ENCODE measurements around the gene ACBD6. TPM values are rescaled to one million over a fixed set of nuclear protein-coding genes. Genes with fewer than 3 reads are reported as not detected.

Gene ACBD6
- total RNA-seq, 6 experiments from 2014 or later = 21.1 to 29.5 (median 27.0) TPM

DNA sequence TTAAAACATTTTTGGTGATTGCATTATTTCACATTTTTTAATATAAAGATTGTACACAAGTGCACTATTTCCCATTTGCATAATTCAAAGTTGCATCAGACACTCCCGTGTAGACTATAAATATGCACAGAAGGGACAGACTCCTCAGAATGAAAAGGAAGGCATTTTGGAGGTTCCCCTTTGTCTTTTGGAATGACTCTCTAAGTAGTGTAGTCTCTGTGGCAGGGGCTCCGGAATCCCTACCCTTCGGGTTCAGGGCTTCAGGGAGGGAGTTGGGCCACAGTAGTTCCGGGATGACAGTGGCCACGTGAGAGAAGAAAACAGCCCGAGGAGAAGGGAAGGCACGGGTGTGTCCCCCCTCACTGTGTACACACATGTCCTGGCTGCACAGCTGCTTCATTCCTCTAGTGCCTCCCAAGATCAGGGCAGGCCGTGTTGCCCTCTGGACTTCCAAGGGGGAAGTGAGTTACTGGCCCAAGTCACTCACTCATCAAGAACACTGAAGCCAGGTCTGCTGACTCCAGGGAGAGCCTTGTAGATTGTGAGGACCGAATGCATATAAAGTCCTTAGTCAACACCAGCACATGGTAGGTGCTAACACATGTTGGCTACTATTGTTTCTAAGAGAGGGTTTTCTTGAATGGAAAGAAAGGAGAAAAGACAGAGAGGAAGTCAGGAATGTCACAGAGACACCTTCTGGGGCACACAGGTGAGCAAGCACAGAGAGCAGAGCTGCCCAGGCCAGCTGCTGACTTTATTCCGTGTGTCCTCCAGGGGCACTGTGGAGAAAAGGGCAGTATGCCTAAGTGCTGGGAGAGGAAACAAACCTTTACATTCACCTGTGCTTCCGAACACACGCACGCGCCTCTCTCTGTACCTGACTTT lies 232.5 kb downstream of the ACBD6 start:
- TF ChIP-seq, protein P1, sequence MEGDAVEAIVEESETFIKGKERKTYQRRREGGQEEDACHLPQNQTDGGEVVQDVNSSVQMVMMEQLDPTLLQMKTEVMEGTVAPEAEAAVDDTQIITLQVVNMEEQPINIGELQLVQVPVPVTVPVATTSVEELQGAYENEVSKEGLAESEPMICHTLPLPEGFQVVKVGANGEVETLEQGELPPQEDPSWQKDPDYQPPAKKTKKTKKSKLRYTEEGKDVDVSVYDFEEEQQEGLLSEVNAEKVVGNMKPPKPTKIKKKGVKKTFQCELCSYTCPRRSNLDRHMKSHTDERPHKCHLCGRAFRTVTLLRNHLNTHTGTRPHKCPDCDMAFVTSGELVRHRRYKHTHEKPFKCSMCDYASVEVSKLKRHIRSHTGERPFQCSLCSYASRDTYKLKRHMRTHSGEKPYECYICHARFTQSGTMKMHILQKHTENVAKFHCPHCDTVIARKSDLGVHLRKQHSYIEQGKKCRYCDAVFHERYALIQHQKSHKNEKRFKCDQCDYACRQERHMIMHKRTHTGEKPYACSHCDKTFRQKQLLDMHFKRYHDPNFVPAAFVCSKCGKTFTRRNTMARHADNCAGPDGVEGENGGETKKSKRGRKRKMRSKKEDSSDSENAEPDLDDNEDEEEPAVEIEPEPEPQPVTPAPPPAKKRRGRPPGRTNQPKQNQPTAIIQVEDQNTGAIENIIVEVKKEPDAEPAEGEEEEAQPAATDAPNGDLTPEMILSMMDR (IDR thresholded peaks at IDR 0.05) = peak; percentile 64
- no peaks in the 10 kb centered on the region; the same call in 1 of the 2 replicates for H3K4me1 Mint-ChIP-seq (ENCODE audit: low read depth)
- no peak overlapping the region for H3K27ac Mint-ChIP-seq
- peaks cover 9% of the 10 kb centered on the region; the same call in 1 of the 2 replicates for H3K36me3 Mint-ChIP-seq (ENCODE audit: low read depth)
- H3K27me3 Mint-ChIP-seq (ENCODE audit: insufficient read depth) = peaks cover 4% of the 10 kb centered on the region
- H3K4me3 Mint-ChIP-seq = no peak overlapping the region
- H3K9me3 Mint-ChIP-seq = no peaks in the 10 kb centered on the region
- no peak for DNase-seq

DNA sequence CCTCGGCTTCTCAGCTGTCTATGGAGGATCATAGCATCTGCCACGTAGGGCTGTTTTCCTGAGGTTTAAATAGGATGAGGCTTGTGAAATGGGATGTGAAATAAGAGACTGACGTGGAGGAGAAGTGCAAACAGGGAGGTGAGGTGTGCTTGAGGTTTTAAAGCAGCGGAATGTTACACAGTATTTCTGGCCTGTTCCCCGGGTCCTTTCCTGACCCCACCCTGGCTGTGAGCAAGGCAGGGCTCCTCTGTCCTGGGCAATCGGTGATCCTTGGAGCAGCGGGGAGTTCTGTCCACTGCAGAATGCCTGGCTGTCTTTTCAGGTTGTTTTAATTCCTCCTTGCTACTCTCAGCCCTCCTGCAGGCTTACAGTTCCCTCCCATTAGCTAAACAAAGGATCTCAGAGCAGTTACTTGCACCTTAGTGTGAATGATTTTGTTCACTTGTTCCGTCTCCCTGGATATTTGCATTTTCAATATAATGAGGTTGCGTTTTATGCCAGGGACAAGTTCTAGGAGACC lies 233.8 kb downstream of the ACBD6 start:
- peaks cover 12% of the 10 kb centered on the region for H3K27me3 Mint-ChIP-seq (ENCODE audit: insufficient read depth)
- TF ChIP-seq, protein P1 (IDR thresholded peaks at IDR 0.05) = no peak
- H3K4me3 Mint-ChIP-seq = no peak overlapping the region
- no peaks in the 10 kb centered on the region for H3K9me3 Mint-ChIP-seq
- H3K27ac Mint-ChIP-seq = no peak overlapping the region
- no peaks in the 10 kb centered on the region; the same call in 1 of the 2 replicates for H3K4me1 Mint-ChIP-seq (ENCODE audit: low read depth)
- no peaks in the 10 kb centered on the region; the same call in 1 of the 2 replicates for H3K36me3 Mint-ChIP-seq (ENCODE audit: low read depth)
- no peak for DNase-seq

DNA sequence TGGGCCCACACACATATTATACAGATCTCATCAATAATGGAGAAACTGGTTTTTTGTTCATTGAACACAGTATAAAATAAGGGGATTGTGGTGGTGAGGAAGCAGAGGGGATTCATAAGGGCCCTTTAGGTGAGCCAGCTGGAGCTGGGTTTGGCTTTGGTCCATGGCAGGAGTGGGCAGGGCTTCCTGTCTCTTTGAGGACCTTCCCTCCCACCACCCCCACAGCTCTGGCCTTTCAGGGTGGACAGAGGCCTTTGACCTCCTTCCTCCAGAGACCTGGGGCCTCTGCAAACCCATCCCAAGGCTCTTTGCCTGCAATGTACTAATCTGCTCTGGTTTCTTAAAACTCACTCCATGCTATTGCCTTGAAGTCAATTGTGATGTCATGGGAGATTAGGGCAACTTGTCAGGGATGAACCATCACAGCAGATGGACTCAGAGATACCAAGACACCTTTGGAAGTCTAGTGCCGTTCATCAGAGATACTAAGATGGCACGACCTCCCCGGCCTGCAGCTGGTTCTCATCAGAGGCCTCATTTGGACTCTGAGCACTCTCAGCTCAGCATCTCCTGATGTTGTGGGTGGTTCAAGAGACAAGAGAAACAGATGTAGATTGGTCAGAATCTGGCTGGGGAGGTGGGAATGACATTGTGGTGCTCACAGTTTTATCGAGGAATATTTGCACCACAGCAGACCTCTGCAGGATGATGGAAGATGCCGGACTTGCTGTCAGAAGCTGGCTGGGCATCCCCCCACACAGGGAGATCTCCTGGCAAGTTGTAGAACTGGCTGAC lies 234.4 kb downstream of the ACBD6 start:
- no peak overlapping the region for H3K4me3 Mint-ChIP-seq
- no peaks in the 10 kb centered on the region for H3K36me3 Mint-ChIP-seq (ENCODE audit: low read depth)
- no peaks in the 10 kb centered on the region for H3K9me3 Mint-ChIP-seq
- H3K4me1 Mint-ChIP-seq (ENCODE audit: low read depth) = no peaks in the 10 kb centered on the region; the same call in 1 of the 2 replicates
- no peak overlapping the region for H3K27ac Mint-ChIP-seq
- H3K27me3 Mint-ChIP-seq (ENCODE audit: insufficient read depth) = peaks cover 12% of the 10 kb centered on the region
- no peak for DNase-seq
- TF ChIP-seq, protein P1 (IDR thresholded peaks at IDR 0.05) = no peak

DNA sequence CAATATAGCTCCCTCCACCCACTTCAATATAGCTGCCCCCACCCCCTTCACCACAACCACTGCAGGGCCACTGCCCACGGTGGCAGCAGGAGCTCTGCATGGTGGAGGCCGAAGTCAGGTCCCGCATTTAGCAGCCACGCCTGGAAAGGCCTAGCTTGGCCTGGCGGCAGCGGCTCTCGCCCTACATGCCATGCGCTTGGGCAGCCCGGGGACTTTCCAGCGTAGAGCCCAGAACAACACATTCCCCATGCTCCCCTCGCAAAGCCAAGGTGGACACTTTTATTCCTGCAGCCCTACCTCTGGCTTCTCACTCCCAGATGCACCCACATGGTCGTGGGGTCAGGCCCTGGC lies 235.2 kb downstream of the ACBD6 start:
- no peaks in the 10 kb centered on the region for H3K9me3 Mint-ChIP-seq
- no peak for DNase-seq
- no peaks in the 10 kb centered on the region for H3K36me3 Mint-ChIP-seq (ENCODE audit: low read depth)
- TF ChIP-seq, protein P1 (IDR thresholded peaks at IDR 0.05) = no peak
- no peaks in the 10 kb centered on the region; the same call in 1 of the 2 replicates for H3K4me1 Mint-ChIP-seq (ENCODE audit: low read depth)
- H3K4me3 Mint-ChIP-seq = no peak overlapping the region
- peaks cover 15% of the 10 kb centered on the region for H3K27me3 Mint-ChIP-seq (ENCODE audit: insufficient read depth)
- H3K27ac Mint-ChIP-seq = no peak overlapping the region

DNA sequence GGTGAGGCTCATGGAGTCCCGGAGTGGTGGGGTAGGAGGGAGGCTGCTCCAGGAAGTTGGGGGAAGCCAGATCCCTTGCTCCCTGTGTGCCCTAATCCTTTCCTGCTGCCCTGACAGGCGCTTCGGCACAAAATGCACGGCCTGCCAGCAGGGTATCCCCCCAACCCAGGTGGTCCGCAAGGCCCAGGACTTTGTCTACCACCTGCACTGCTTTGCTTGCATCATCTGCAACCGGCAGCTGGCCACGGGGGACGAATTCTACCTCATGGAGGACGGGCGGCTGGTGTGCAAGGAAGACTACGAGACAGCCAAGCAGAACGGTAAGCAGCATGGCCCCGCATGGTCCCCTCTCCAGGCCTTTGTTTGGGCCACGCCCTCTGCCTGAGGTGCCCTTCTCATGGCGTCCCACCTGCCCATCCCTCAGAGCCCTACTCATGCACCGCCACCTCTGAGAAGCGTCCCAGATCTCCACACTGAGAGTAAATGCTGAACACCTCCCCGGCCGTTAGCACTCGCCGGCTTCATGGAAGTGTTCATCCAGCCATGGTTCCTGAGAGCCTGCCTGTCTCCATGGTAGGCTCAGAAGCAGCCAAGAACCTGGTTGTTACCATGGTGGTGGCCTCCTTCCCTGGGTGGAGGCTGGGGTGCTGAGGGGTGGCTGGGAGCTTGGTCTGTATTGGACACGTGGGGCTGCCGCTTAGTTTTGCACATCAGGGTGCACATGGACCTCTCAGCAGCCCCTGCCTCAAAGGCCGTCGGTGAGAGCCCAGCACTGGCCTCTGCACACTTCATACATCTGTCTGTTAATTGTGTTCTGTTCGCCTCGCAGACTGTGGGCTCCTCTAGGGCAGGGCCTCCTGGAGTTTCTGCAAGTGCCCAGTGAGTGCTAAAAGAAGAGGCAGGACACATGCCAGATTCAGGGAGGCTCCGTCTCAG lies 235.8 kb downstream of the ACBD6 start:
- TF ChIP-seq, protein P1 (IDR thresholded peaks at IDR 0.05) = no peak
- H3K27me3 Mint-ChIP-seq (ENCODE audit: insufficient read depth) = peaks cover 15% of the 10 kb centered on the region
- H3K9me3 Mint-ChIP-seq = no peaks in the 10 kb centered on the region
- no peak overlapping the region for H3K4me3 Mint-ChIP-seq
- H3K36me3 Mint-ChIP-seq (ENCODE audit: low read depth) = no peaks in the 10 kb centered on the region
- no peaks in the 10 kb centered on the region; the same call in 1 of the 2 replicates for H3K4me1 Mint-ChIP-seq (ENCODE audit: low read depth)
- H3K27ac Mint-ChIP-seq = no peak overlapping the region
- no peak for DNase-seq
